GM12878 (cell line): ENCODE results near the gene MTMR6. TPM values are rescaled to one million over a fixed set of nuclear protein-coding genes. Genes with fewer than 3 reads are reported as not detected.
A peak's percentile ranks its signal among the peaks of the same experiment; 100 is the strongest.

Experiments
- BHLHE40 ChIP-seq, 2 experiments: fragments of 450-650 bp in 1 of 2; IDR thresholded peaks; 2 replicates each; pipeline ENCODE4 v1.6.1; 2011 to 2017; ENCODE audit warnings: low read depth in 2 of 2, borderline replicate concordance in 1 of 2, improper control_type of control experiment in 1 of 2, low read length in 1 of 2, mild to moderate bottlenecking in 1 of 2
- CREM ChIP-seq: IDR thresholded peaks from 2 replicates; pipeline ENCODE4 v1.6.1; 2014; ENCODE audit warnings: antibody characterized with exemption, low read depth
- IKZF2 ChIP-seq, 2 experiments: fragments of 450-650 bp; IDR thresholded peaks; 2 replicates each; pipeline ENCODE4 v1.6.1; 2017; ENCODE audit warnings: mild to moderate bottlenecking in 2 of 2, moderate library complexity in 2 of 2
- NBN ChIP-seq: fragments of 450-650 bp; IDR thresholded peaks from 2 replicates; pipeline ENCODE4 v1.6.1; 2016
- PML ChIP-seq: IDR thresholded peaks from 2 replicates; pipeline ENCODE4 v1.6.1; 2012; ENCODE audit warnings: low read length, inconsistent platforms
- POLR2AphosphoS2 ChIP-seq: IDR thresholded peaks from 2 replicates; pipeline ENCODE4 v1.6.1; 2011; ENCODE audit warnings: low read depth, mild to moderate bottlenecking, low read length, improper control_type of control experiment, moderate library complexity
- POU2F2 ChIP-seq: IDR thresholded peaks from 3 replicates; pipeline ENCODE4 v1.6.1; 2011; ENCODE audit warnings: low read depth, mild to moderate bottlenecking, low read length, borderline replicate concordance
- SP1 ChIP-seq: IDR thresholded peaks from one replicate; pipeline ENCODE4 v1.6.1; 2011; ENCODE audit warnings: low read depth, low read length
- SREBF1 ChIP-seq: IDR thresholded peaks from 2 replicates; pipeline ENCODE4 v1.6.1; 2012; ENCODE audit warnings: mild to moderate bottlenecking, low read length
- TAF1 ChIP-seq: IDR thresholded peaks from 2 replicates; pipeline ENCODE4 v1.6.1; 2011; ENCODE audit warnings: mild to moderate bottlenecking, low read depth, low read length, borderline replicate concordance
- TCF7 ChIP-seq: IDR thresholded peaks from 2 replicates; pipeline ENCODE4 v1.6.1; 2014; ENCODE audit warnings: antibody characterized with exemption, borderline replicate concordance
- ZZZ3 ChIP-seq: IDR thresholded peaks from 2 replicates; pipeline ENCODE4 v1.6.1; 2011; ENCODE audit warnings: low read depth; ENCODE audit not compliant: control insufficient read depth, insufficient read length
- polyA plus RNA-seq, 11 experiments: library from polyadenylated mRNA; depleted of rRNA in 4 of 11; unstranded in 6 of 11; stranded (reverse) in 5 of 11; fragments of >200 nt; fragmentation: Nextera tagmentation in 4 of 11; fragmentation: Illumina TruSeq in 1 of 11; extraction: Ambion mirVana in 4 of 11; extraction: Trizol in 1 of 11; gene quantifications; 1 replicate in 1 of 11; 2 replicates in 10 of 11; pipeline versions ENCODE4 v1.2.1 to v1.2.3, GENCODE V29; 2011 to 2016; ENCODE audit warnings: inconsistent platforms in 2 of 11, missing spikeins in 2 of 11, low read depth in 1 of 11
- total RNA-seq, 4 experiments: library from RNA; depleted of rRNA in 3 of 4; stranded (reverse); fragments of >200 nt in 3 of 4; fragmentation: Illumina TruSeq in 1 of 4; extraction: Trizol in 1 of 4; gene quantifications; 2 replicates each; pipeline versions ENCODE4 v1.2.1 to v1.2.3, GENCODE V29; 2013 to 2021
- TF ChIP-seq, protein P1 (sequence below): fragments of 450-650 bp; IDR thresholded peaks from 2 replicates; pipeline ENCODE4 v1.6.1; 2017; ENCODE audit warnings: mild to moderate bottlenecking, moderate library complexity
- TF ChIP-seq, protein P2 (sequence below): fragments of 450-650 bp; IDR thresholded peaks from 2 replicates; pipeline ENCODE4 v1.6.1; 2016; ENCODE audit warnings: mild to moderate bottlenecking, moderate library complexity, borderline replicate concordance
- TF ChIP-seq, protein P3 (sequence below): fragments of 450-650 bp; formaldehyde crosslinking; IDR thresholded peaks from 2 replicates; pipeline ENCODE4 v1.4.0; 2022; ENCODE audit warnings: mild to moderate bottlenecking, moderate library complexity
- TF ChIP-seq, protein P4 (sequence below): IDR thresholded peaks from 2 replicates; pipeline ENCODE4 v1.6.1; 2012; ENCODE audit warnings: low read depth, low read length, improper control_type of control experiment

MTMR6 gene
- total and polyA plus RNA-seq, 10 of the 15 experiments (the other 5 are each of a cell fraction or from before 2014, with no cell fraction given), result 9.8 to 24.2 (median 16.0) TPM

DNA sequence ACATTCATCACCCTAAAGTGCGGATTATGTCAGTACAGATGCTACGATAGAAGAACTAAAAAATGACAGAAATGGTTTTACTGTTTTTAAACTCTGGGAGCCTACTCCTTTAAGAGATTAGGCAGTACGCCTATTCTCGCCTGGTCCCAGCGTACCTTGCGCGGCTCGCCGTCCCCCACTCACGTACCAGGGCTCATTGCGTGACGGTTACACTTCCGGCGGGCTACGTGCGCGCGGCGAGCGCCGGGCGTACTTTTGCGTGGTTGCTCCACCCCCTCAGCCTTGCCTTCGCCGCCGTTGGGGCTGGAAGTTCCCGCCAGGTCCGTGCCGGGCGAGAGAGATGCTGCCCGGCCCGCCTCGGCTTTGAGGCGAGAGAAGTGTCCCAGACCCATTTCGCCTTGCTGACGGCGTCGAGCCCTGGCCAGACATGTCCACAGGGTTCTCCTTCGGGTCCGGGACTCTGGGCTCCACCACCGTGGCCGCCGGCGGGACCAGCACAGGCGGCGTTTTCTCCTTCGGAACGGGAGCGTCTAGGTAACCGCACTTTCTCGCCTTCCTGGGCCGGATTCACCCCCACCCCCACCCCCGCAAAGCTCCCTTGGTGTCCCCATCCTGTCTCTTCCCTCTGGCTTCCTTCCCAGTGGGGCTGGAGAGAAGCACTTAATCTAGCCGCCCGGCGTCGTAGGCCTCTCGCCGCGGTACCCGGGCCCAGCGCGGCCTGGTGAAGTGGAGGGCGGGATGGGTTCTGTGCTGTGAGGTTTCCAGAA, 14.2 kb upstream of the MTMR6 start, which contains the start of gene NUP58 (continued):
- TF ChIP-seq BHLHE40 (IDR thresholded peaks at IDR 0.05; ENCODE audit: borderline replicate concordance in 1 of 2, low read depth in 2 of 2, low read length in 1 of 2) (peak in 1 of 2 experiments; percentile 73; a peak in 1 of 4 replicates), POU2F2 (peak; percentile 41; the same call in 1 of the 3 replicates), PML (peak; percentile 88; the same call in 1 of the 2 replicates), ZZZ3 (no peak), NBN (0 out of 2 replicates have a peak, but pooled peaks have one; percentile 52), SREBF1 (no peak), SP1 (peak; percentile 70), IKZF2 (IDR thresholded peaks at IDR 0.05) (peak; percentile 48; a peak in 2 of 4 replicates), TCF7 (no peak), POLR2AphosphoS2 (0 out of 2 replicates have a peak, but pooled peaks have one; percentile 80), TAF1 (peak; percentile 71; the same call in 1 of the 2 replicates), CREM (peak; percentile 92)
- TF ChIP-seq, protein P1, sequence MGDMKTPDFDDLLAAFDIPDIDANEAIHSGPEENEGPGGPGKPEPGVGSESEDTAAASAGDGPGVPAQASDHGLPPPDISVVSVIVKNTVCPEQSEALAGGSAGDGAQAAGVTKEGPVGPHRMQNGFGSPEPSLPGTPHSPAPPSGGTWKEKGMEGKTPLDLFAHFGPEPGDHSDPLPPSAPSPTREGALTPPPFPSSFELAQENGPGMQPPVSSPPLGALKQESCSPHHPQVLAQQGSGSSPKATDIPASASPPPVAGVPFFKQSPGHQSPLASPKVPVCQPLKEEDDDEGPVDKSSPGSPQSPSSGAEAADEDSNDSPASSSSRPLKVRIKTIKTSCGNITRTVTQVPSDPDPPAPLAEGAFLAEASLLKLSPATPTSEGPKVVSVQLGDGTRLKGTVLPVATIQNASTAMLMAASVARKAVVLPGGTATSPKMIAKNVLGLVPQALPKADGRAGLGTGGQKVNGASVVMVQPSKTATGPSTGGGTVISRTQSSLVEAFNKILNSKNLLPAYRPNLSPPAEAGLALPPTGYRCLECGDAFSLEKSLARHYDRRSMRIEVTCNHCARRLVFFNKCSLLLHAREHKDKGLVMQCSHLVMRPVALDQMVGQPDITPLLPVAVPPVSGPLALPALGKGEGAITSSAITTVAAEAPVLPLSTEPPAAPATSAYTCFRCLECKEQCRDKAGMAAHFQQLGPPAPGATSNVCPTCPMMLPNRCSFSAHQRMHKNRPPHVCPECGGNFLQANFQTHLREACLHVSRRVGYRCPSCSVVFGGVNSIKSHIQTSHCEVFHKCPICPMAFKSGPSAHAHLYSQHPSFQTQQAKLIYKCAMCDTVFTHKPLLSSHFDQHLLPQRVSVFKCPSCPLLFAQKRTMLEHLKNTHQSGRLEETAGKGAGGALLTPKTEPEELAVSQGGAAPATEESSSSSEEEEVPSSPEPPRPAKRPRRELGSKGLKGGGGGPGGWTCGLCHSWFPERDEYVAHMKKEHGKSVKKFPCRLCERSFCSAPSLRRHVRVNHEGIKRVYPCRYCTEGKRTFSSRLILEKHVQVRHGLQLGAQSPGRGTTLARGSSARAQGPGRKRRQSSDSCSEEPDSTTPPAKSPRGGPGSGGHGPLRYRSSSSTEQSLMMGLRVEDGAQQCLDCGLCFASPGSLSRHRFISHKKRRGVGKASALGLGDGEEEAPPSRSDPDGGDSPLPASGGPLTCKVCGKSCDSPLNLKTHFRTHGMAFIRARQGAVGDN, result peak; percentile 57
- TF ChIP-seq, protein P2, sequence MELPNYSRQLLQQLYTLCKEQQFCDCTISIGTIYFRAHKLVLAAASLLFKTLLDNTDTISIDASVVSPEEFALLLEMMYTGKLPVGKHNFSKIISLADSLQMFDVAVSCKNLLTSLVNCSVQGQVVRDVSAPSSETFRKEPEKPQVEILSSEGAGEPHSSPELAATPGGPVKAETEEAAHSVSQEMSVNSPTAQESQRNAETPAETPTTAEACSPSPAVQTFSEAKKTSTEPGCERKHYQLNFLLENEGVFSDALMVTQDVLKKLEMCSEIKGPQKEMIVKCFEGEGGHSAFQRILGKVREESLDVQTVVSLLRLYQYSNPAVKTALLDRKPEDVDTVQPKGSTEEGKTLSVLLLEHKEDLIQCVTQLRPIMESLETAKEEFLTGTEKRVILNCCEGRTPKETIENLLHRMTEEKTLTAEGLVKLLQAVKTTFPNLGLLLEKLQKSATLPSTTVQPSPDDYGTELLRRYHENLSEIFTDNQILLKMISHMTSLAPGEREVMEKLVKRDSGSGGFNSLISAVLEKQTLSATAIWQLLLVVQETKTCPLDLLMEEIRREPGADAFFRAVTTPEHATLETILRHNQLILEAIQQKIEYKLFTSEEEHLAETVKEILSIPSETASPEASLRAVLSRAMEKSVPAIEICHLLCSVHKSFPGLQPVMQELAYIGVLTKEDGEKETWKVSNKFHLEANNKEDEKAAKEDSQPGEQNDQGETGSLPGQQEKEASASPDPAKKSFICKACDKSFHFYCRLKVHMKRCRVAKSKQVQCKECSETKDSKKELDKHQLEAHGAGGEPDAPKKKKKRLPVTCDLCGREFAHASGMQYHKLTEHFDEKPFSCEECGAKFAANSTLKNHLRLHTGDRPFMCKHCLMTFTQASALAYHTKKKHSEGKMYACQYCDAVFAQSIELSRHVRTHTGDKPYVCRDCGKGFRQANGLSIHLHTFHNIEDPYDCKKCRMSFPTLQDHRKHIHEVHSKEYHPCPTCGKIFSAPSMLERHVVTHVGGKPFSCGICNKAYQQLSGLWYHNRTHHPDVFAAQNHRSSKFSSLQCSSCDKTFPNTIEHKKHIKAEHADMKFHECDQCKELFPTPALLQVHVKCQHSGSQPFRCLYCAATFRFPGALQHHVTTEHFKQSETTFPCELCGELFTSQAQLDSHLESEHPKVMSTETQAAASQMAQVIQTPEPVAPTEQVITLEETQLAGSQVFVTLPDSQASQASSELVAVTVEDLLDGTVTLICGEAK, result peak; percentile 64; the same call in 1 of the 2 replicates
- TF ChIP-seq, protein P3, sequence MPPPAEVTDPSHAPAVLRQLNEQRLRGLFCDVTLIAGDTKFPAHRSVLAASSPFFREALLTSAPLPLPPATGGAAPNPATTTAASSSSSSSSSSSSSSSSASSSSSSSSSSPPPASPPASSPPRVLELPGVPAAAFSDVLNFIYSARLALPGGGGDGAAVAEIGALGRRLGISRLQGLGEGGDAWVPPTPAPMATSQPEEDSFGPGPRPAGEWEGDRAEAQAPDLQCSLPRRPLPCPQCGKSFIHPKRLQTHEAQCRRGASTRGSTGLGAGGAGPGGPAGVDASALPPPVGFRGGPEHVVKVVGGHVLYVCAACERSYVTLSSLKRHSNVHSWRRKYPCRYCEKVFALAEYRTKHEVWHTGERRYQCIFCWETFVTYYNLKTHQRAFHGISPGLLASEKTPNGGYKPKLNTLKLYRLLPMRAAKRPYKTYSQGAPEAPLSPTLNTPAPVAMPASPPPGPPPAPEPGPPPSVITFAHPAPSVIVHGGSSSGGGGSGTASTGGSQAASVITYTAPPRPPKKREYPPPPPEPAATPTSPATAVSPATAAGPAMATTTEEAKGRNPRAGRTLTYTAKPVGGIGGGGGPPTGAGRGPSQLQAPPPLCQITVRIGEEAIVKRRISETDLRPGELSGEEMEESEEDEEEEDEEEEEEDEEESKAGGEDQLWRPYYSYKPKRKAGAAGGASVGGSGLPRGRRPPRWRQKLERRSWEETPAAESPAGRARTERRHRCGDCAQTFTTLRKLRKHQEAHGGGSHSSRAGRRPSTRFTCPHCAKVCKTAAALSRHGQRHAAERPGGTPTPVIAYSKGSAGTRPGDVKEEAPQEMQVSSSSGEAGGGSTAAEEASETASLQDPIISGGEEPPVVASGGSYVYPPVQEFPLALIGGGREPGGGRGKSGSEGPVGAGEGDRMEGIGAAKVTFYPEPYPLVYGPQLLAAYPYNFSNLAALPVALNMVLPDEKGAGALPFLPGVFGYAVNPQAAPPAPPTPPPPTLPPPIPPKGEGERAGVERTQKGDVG, result no peak
- TF ChIP-seq, protein P4, sequence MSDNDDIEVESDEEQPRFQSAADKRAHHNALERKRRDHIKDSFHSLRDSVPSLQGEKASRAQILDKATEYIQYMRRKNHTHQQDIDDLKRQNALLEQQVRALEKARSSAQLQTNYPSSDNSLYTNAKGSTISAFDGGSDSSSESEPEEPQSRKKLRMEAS, result peak; percentile 65
